SIG-M5 treated with dmso at 0.1 percent for 504 hours (cell line): ENCODE results near the gene REV1.
"Not testable (repeated sequence)": the region's sequence is repeated elsewhere in the genome, so short reads cannot be mapped to it uniquely, and the experiment has no call there.

Experiments
- DNase-seq: peaks from one replicate; lab custom pipeline; 2025; ENCODE audit not compliant: unreplicated experiment; lab: John Stamatoyannopoulos, UW

REV1 gene

GRCh38 chr2:99354825-99355224 lies 135.0 kb downstream of the REV1 start:
- DNase-seq: not testable (repeated sequence)

- no peak for DNase-seq
These were observed 135.7 kb downstream of the REV1 start for GRCh38 chr2:99354070-99354469.
